ENCODE measurements around the gene SPINK8. TPM values are rescaled to one million over a fixed set of nuclear protein-coding genes. Genes with fewer than 3 reads are reported as not detected.
A peak's percentile ranks its signal among the peaks of the same experiment; 100 is the strongest.
"Not testable (repeated sequence)": the region's sequence is repeated elsewhere in the genome, so short reads cannot be mapped to it uniquely, and the experiment has no call there.

SPINK8 gene
- total RNA-seq, 6 donors from 2014 or later, result not detected

- ATAC-seq (ENCODE audit: low FRiP score in 2 of 2), result no peak
- Histone ChIP-seq H3K4me3 (no peak overlapping the region), H3K4me1 (no peaks in the 10 kb centered on the region), H3K36me3 (no peaks in the 10 kb centered on the region), H3K27ac (no peak overlapping the region), H3K9me3 (no peaks in the 10 kb centered on the region), H3K27me3 (no peaks in the 10 kb centered on the region)
- 94 to 95% methylated on average over 8 of the region's 8 CpGs for WGBS, 2 donors
- TF ChIP-seq EP300 (IDR thresholded peaks at IDR 0.05) (no peak), POLR2A (IDR thresholded peaks at IDR 0.05) (no peak), POLR2AphosphoS5 (IDR thresholded peaks at IDR 0.05) (no peak), CTCF (IDR thresholded peaks at IDR 0.05) (no peak)
- DNase-seq, result no peak
These were observed 10.0 kb upstream of the SPINK8 start for GRCh38 chr3:48343432-48343831.

- ATAC-seq (ENCODE audit: low FRiP score in 2 of 2) (no peak), DNase-seq (peak in 1 of 2 donors; percentile 26)
- H3K27ac ChIP-seq, result no peak overlapping the region
- H3K9me3 ChIP-seq, result no peaks in the 10 kb centered on the region
- H3K4me1 ChIP-seq, result peaks cover 0 to 2% (median 0%) of the 10 kb centered on the region in 4 donors
- H3K27me3 ChIP-seq, result no peaks in the 10 kb centered on the region
- TF ChIP-seq POLR2AphosphoS5 (IDR thresholded peaks at IDR 0.05), result no peak
- no peak for TF ChIP-seq EP300 (IDR thresholded peaks at IDR 0.05)
- no peak for TF ChIP-seq CTCF (IDR thresholded peaks at IDR 0.05)
- no peak for TF ChIP-seq POLR2A (IDR thresholded peaks at IDR 0.05)
- H3K36me3 ChIP-seq, result no peaks in the 10 kb centered on the region
- H3K4me3 ChIP-seq, result no peak overlapping the region
- 32 to 34% methylated on average over 4 of the region's 4 CpGs for WGBS, 2 donors
These were observed 5.2 kb upstream of the SPINK8 start for GRCh38 chr3:48338635-48339034.

GRCh38 chr3:48337536-48337935, 4.1 kb upstream of the SPINK8 start:
- H3K4me3 ChIP-seq; H3K27me3 ChIP-seq; DNase-seq; H3K9me3 ChIP-seq; H3K4me1 ChIP-seq; H3K27ac ChIP-seq; ATAC-seq (ENCODE audit: low FRiP score in 2 of 2); H3K36me3 ChIP-seq: not testable (repeated sequence)
- 75 to 77% methylated on average over 5 of the region's 5 CpGs for WGBS, 2 donors

GRCh38 chr3:48335286-48335685, 1.8 kb upstream of the SPINK8 start:
- H3K4me1 ChIP-seq; H3K27me3 ChIP-seq; H3K9me3 ChIP-seq; H3K36me3 ChIP-seq; ATAC-seq (ENCODE audit: low FRiP score in 2 of 2): not testable (repeated sequence)
- peak overlapping the region in 1 of 4 donors; percentile 1 for H3K4me3 ChIP-seq
- peak in 1 of 2 donors; percentile 45 for DNase-seq
- 68 to 71% methylated on average over 9 of the region's 9 CpGs for WGBS, 2 donors
- peak overlapping the region in 1 of 4 donors; percentile 24 for H3K27ac ChIP-seq

- H3K27me3 ChIP-seq, result no peaks in the 10 kb centered on the region
- DNase-seq, result no peak
- WGBS, 2 donors, result 66 to 81% methylated on average over 3 of the region's 3 CpGs
- peak overlapping the region in 1 of 4 donors; percentile 24 for H3K27ac ChIP-seq
- peaks cover 0 to 3% (median 0%) of the 10 kb centered on the region in 4 donors for H3K4me1 ChIP-seq
- no peak for ATAC-seq (ENCODE audit: low FRiP score in 2 of 2)
- no peak overlapping the region for H3K4me3 ChIP-seq
- no peaks in the 10 kb centered on the region for H3K36me3 ChIP-seq
- TF ChIP-seq EP300 (IDR thresholded peaks at IDR 0.05) (no peak), CTCF (IDR thresholded peaks at IDR 0.05) (no peak), POLR2A (IDR thresholded peaks at IDR 0.05) (no peak), POLR2AphosphoS5 (IDR thresholded peaks at IDR 0.05) (no peak)
- H3K9me3 ChIP-seq, result no peaks in the 10 kb centered on the region
These were observed 1.1 kb upstream of the SPINK8 start for GRCh38 chr3:48334605-48335004.

GRCh38 chr3:48331706-48332435, 1.6 kb downstream of the SPINK8 start:
- H3K36me3 ChIP-seq; H3K9me3 ChIP-seq; H3K4me1 ChIP-seq; H3K27me3 ChIP-seq; H3K27ac ChIP-seq; DNase-seq; ATAC-seq (ENCODE audit: low FRiP score in 2 of 2); H3K4me3 ChIP-seq: not testable (repeated sequence)
- WGBS, 2 donors, result 86 to 96% methylated on average over 9 to 10 of the region's 10 CpGs

Measured in upper lobe of left lung (tissue), 6 donors.